Large intestine (tissue), 3 donors: Measurements from ENCODE around the gene NR1H4. TPM values are rescaled to one million over a fixed set of nuclear protein-coding genes. Genes with fewer than 3 reads are reported as not detected.

Experiments
- DNase-seq, 2 donors: peaks; one replicate each; pipeline versions ENCODE4 v3.0.0 to v3.0.0-alpha.2; 2013
- H3K27ac ChIP-seq: one replicate; pipeline ENCODE4 v1.5.1; 2013; ENCODE audit warnings: low read length
- H3K27me3 ChIP-seq: 2 replicates; pipeline ENCODE4 v1.6.1; 2013; ENCODE audit warnings: low read length; ENCODE audit not compliant: control insufficient read depth, insufficient read depth
- H3K36me3 ChIP-seq: 2 replicates; pipeline ENCODE4 v1.6.1; 2013; ENCODE audit warnings: low read length; ENCODE audit not compliant: control insufficient read depth, insufficient read depth
- H3K4me1 ChIP-seq: one replicate; pipeline ENCODE4 v1.6.1; 2013; ENCODE audit warnings: low read length; ENCODE audit not compliant: control insufficient read depth, insufficient read depth
- H3K4me3 ChIP-seq: one replicate; pipeline ENCODE4 v1.5.1; 2013; ENCODE audit warnings: low read length
- H3K9me3 ChIP-seq: one replicate; pipeline ENCODE4 v1.6.1; 2013; ENCODE audit warnings: mild to moderate bottlenecking, low read depth, low read length, moderate library complexity; ENCODE audit not compliant: control insufficient read depth
- WGBS: methylation state at CpG from one replicate; pipeline ENCODE4 v1.1.5; 2013; ENCODE audit warnings: low lambda C conversion rate; ENCODE audit not compliant: insufficient coverage; 5-methylcytosine and 5-hydroxymethylcytosine counted together
- polyA plus RNA-seq: library from polyadenylated mRNA; unstranded; fragments of 120-200 nt; gene quantifications from one replicate; pipeline ENCODE4 v1.2.1, GENCODE V29; 2013

Gene NR1H4
- polyA plus RNA-seq, 1 donor = 76.9 TPM

DNA sequence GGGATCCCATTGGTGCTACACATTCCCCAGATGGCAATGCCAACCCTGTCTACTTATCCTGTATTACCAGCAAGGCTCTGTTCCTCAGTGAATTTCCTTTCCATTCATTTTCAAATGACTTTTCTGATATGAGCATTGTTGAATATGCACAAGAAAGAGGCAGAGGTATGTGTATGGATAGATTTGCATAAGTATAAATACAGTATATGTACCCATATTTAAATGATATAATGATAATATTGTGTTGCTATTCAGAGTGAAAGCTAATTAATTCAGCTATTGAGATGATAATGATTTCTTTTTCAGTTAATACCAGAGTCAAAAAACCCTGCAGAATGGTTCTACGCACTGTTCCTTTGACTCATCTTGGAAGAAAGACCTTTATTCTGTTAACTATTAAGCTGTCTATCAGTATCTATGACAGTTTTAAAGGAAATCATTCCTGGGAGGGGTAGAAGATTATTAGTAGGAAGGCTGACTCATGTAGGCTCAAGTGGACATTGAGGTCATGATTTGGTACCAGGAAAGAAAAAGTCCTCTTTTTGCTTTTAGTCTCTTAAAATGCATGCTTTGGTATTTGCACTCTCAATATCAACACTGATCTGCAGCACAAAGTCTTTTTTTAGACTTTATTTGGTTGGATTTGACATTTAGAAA is 54.9 kb downstream of the NR1H4 start:
- Histone ChIP-seq H3K36me3 (peaks cover 29% of the 10 kb centered on the region), H3K27ac (peak overlapping the region; percentile 92), H3K4me1 (peaks cover 20% of the 10 kb centered on the region), H3K27me3 (no peaks in the 10 kb centered on the region), H3K9me3 (no peaks in the 10 kb centered on the region), H3K4me3 (no peak overlapping the region)
- 20% methylated on average over 1 of the region's 1 CpG for WGBS
- peak; percentile 58 to 80 for DNase-seq

DNA sequence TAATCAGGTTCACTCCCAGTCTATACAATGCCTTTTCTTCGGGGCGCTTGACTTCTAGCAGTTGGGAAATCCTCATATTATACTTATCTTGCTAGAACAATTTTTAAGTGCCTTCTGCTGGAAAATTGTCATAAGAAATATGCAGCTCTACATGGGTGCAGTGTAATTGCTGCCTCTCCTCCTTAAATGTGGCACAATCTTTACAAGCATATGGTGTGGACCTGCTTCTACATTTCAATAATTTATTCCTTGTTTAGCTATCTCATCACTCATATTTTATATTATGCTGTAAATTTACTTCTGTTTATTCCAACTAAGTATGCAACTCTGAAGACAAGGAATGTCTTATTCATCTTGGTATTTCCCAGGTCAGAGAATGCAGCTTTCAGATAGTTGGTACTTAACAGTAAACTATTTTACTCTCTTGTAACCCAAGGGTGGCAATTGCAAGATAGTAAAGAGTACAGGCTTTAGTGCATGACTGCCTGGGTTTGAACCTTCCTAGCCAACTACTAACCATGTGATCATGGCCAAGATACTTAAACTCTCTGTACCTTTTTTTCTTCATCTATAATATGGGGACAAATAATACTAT is 56.2 kb downstream of the NR1H4 start:
- Histone ChIP-seq H3K27me3 (no peaks in the 10 kb centered on the region), H3K9me3 (no peaks in the 10 kb centered on the region), H3K4me3 (no peak overlapping the region), H3K27ac (peak overlapping the region; percentile 92), H3K4me1 (peaks cover 16% of the 10 kb centered on the region), H3K36me3 (peaks cover 24% of the 10 kb centered on the region)
- WGBS = 100% methylated on average over 2 of the region's 2 CpGs
- DNase-seq = no peak

DNA sequence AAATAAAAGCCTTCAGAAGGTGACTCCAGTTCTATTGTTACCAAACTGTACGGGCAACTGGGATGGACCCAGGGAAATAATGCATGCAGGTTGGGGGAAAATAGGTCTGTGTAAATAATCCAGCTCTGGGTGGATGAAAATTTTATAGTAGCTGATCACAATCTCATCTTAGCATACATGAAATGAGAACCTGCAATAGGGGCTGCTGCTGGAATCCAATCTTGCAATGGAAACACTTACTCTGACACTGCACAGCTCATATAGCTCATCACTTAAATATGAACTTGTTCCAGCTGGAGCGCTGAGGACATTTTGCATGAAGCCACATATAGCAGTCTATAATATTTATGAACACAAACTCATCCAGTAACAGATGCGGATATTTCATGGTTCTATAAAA is 59.7 kb downstream of the NR1H4 start:
- no peak overlapping the region for H3K27ac ChIP-seq
- H3K27me3 ChIP-seq = no peaks in the 10 kb centered on the region
- peaks cover 26% of the 10 kb centered on the region for H3K36me3 ChIP-seq
- H3K4me3 ChIP-seq = no peak overlapping the region
- 87% methylated on average over 3 of the region's 3 CpGs for WGBS
- peaks cover 9% of the 10 kb centered on the region for H3K4me1 ChIP-seq
- H3K9me3 ChIP-seq = no peaks in the 10 kb centered on the region
- DNase-seq = no peak

DNA sequence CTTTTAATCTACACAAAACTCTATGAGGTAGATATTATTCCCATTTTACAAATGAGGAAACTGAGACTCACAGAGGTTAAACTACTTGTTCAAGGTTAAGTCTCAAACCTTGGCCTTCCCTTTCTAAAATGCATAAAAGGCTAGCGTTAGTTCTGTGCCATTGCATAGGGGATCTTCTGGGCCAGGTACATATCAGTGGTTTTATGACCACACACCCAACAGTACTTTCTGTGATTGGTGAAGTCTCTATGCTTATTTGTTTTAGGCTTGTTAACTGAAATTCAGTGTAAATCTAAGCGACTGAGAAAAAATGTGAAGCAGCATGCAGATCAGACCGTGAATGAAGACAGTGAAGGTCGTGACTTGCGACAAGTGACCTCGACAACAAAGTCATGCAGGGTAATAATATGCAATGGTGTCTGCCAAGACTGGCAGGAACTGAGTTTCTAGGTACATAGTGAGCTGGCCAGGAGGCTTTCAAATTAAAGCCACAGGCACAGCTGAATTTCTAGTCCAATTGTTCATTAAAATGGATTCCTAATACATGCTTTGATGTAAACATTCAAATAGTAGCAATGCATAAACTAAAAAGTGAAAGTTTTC is 61.1 kb downstream of the NR1H4 start:
- DNase-seq = peak in 1 of 2 donors; percentile 13
- Histone ChIP-seq H3K27ac (no peak overlapping the region), H3K27me3 (no peaks in the 10 kb centered on the region), H3K4me1 (no peaks in the 10 kb centered on the region), H3K4me3 (no peak overlapping the region), H3K36me3 (peaks cover 32% of the 10 kb centered on the region), H3K9me3 (no peaks in the 10 kb centered on the region)
- WGBS = 0% methylated on average over 1 of the region's 6 CpGs

DNA sequence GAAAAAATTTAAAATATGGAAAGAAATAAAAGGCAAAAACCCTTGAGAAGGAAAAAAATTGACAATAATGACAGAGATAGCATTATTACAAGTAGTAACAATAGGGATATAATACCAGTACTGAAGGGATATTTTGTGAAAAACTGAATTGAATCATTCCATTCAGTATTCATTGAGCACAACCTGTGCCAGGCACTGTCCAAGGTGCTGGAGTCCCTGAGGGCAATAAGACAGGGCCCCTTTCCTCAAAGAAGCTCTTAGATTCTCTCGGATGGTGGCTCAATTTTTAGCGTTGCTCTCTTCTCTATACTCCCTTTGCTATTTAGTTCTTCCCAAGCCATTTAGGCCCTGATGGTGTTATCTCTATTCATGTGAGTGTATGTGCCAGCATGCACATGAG is 65.5 kb downstream of the NR1H4 start:
- H3K4me3 ChIP-seq = no peak overlapping the region
- 14% methylated on average over 1 of the region's 2 CpGs for WGBS
- no peaks in the 10 kb centered on the region for H3K9me3 ChIP-seq
- no peak overlapping the region for H3K27ac ChIP-seq
- peaks cover 40% of the 10 kb centered on the region for H3K36me3 ChIP-seq
- peak in 1 of 2 donors; percentile 7 for DNase-seq
- no peaks in the 10 kb centered on the region for H3K4me1 ChIP-seq
- H3K27me3 ChIP-seq = no peaks in the 10 kb centered on the region

DNA sequence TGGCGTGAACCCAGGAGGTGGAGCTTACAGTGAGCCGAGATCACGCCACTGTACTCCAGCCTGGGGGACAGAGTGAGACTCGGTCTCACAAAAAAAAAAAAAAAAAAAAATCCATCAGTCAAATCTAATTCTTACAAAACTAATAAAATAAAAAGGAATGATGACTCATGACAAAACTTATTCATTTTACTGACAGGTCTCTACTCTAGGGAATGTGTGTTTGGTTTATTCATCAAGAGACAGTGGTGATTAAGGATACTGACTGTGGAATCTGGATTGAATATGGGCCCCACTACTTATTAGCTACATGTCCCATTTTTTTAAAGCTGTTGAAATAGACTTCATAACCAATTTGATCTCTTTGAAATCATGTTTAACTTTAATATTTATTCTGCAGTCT is 70.5 kb downstream of the NR1H4 start:
- H3K4me1 ChIP-seq = no peaks in the 10 kb centered on the region
- no peak for DNase-seq

DNA sequence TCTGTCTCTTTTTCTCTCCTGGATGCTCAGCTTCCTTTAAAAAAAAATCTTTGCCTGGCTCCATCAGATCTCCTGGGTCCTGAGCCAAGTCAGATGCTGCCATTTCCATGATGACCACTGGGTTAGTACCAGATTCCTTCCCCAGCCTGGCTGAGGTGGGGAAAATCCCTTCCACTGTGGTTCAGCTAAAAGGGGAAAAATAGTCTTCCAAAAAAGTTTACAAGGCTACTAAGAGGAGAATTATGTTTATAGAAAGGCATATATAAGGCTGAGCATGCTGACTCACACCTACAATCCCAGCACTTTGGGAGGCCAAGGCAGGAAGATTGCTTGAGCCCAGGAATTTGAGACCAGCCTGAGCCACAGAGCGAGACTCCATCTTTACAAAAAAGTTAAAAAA is 71.4 kb downstream of the NR1H4 start:
- Histone ChIP-seq H3K27ac (no peak overlapping the region), H3K9me3 (no peaks in the 10 kb centered on the region), H3K27me3 (no peaks in the 10 kb centered on the region), H3K4me3 (no peak overlapping the region), H3K36me3 (peaks cover 35% of the 10 kb centered on the region), H3K4me1 (no peaks in the 10 kb centered on the region)
- WGBS = no CpG with 5 or more reads among the region's 1 CpG
- no peak for DNase-seq

More for the DNA sequence above, 70.5 kb downstream of the NR1H4 start:
- peaks cover 44% of the 10 kb centered on the region for H3K36me3 ChIP-seq
- no peak overlapping the region for H3K27ac ChIP-seq
- WGBS = 60% methylated on average over 1 of the region's 4 CpGs
- no peaks in the 10 kb centered on the region for H3K9me3 ChIP-seq
- H3K4me3 ChIP-seq = no peak overlapping the region
- no peaks in the 10 kb centered on the region for H3K27me3 ChIP-seq

DNA sequence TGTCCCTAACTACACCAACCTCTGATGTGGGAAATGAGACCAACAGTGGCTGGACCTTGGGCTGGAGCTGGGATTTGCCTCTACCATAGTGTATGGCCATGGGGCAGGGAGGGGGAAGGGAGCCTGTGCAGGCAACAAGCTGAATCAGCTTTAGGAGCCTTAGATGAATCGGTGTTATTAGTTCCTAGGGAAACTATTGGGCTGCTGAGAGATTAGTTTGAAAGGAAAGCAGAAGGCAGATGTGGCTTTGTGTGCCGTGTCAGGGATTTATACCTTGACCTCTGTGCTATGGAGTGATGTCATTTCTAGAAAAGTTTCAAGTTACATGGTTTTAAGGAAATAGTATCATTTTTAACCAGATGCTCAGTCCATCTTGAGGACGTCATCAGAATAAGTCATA is 80.3 kb downstream of the NR1H4 start:
- Histone ChIP-seq H3K36me3 (peaks cover 29% of the 10 kb centered on the region), H3K27ac (peak overlapping the region; percentile 69), H3K4me3 (no peak overlapping the region), H3K9me3 (no peaks in the 10 kb centered on the region), H3K4me1 (peaks cover 8% of the 10 kb centered on the region), H3K27me3 (no peaks in the 10 kb centered on the region)
- peak; percentile 62 to 83 for DNase-seq
- WGBS = no CpG with 5 or more reads among the region's 3 CpGs

DNA sequence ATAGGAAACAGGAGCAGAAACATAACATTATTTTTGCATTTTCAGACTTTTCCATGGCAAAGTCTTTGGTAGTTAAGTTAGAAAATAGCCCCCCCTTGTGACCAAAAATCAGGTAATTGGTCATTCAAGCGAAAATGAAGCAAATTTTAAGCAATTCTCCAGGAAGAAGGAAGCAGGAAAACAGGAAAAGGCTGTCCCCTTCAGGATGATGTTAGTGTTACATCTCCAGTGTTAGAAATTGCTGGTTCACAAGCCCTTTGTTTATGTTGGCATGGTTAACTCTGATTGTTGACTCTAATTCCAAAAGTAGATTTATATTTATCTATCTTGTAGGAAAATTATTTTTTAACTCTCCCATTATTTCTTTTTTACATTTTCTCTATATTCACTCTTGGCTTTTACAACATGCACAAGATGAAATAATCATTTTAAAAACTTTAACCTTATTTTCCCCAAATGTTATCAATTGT is 81.0 kb downstream of the NR1H4 start:
- peak; percentile 65 to 79 for DNase-seq
- Histone ChIP-seq H3K27me3 (no peaks in the 10 kb centered on the region), H3K4me1 (peaks cover 8% of the 10 kb centered on the region), H3K9me3 (no peaks in the 10 kb centered on the region), H3K4me3 (no peak overlapping the region), H3K36me3 (peaks cover 28% of the 10 kb centered on the region), H3K27ac (peak overlapping the region; percentile 69)
- 0% methylated on average over 1 of the region's 1 CpG for WGBS

DNA sequence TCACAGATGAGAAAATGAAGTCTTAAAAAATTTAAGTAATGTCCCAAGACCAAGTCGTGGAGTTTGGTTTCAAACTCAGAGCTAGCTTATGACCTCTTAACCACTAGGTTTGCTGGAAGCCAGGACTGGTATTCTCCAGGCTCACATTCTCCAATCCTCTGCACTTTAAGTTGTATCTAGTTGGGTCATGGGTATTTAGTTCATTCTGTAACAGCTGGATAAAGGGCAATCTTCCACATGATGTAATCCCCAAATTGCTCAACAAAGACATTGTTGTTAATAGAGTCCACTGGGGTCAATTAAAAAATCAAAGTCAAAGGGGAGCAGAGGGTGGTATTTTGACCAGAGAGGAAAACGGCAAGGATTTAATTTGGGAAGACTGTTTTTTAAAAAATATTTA is 82.1 kb downstream of the NR1H4 start:
- WGBS = 25% methylated on average over 1 of the region's 2 CpGs
- Histone ChIP-seq H3K4me1 (peaks cover 8% of the 10 kb centered on the region), H3K4me3 (no peak overlapping the region), H3K9me3 (no peaks in the 10 kb centered on the region), H3K27ac (peak overlapping the region; percentile 6), H3K27me3 (no peaks in the 10 kb centered on the region), H3K36me3 (peaks cover 30% of the 10 kb centered on the region)
- DNase-seq = peak; percentile 59 to 76
